Liver (tissue), 9 donors: Measurements from ENCODE around the gene NDOR1. TPM values are rescaled to one million over a fixed set of nuclear protein-coding genes. Genes with fewer than 3 reads are reported as not detected.

Experiments used
- DNase-seq: peaks from one replicate; pipeline ENCODE4 v3.0.0-alpha.2; 2017; ENCODE audit warnings: low spot score
- H3K27ac ChIP-seq, 2 donors: one replicate each; pipeline ENCODE4 v1.7.0; 2013; ENCODE audit warnings: inconsistent platforms in 2 of 2, low read length in 2 of 2, control low read depth in 1 of 2, low read depth in 1 of 2, mild to moderate bottlenecking in 1 of 2
- H3K27me3 ChIP-seq, 4 donors: one replicate each; pipeline versions ENCODE4 v1.6.1 to v1.7.0; 2013; ENCODE audit warnings: low read length in 3 of 4, inconsistent platforms in 1 of 4, mild to moderate bottlenecking in 1 of 4, moderate library complexity in 1 of 4; ENCODE audit not compliant: control insufficient read depth in 4 of 4, insufficient read depth in 4 of 4
- H3K36me3 ChIP-seq, 4 donors: one replicate each; pipeline versions ENCODE4 v1.6.1 to v1.7.0; 2013; ENCODE audit warnings: low read length in 3 of 4, mild to moderate bottlenecking in 3 of 4, low read depth in 1 of 4, moderate library complexity in 1 of 4; ENCODE audit not compliant: control insufficient read depth in 4 of 4, insufficient read depth in 3 of 4
- H3K4me1 ChIP-seq, 4 donors: one replicate each; pipeline versions ENCODE4 v1.6.1 to v1.7.0; 2013; ENCODE audit warnings: low read length in 3 of 4, mild to moderate bottlenecking in 3 of 4, moderate library complexity in 1 of 4; ENCODE audit not compliant: control insufficient read depth in 4 of 4, insufficient read depth in 4 of 4
- H3K4me3 ChIP-seq, 3 donors: one replicate each; pipeline versions ENCODE4 v1.6.1 to v1.7.0; 2013; ENCODE audit warnings: low read length in 3 of 3, control low read depth in 1 of 3, low read depth in 1 of 3, mild to moderate bottlenecking in 1 of 3
- H3K9ac ChIP-seq, 2 donors: one replicate each; pipeline ENCODE4 v1.7.0; 2013; ENCODE audit warnings: low read length in 2 of 2, mild to moderate bottlenecking in 2 of 2, moderate library complexity in 2 of 2, control low read depth in 1 of 2, low read depth in 1 of 2
- H3K9me3 ChIP-seq, 4 donors: one replicate each; pipeline versions ENCODE4 v1.6.1 to v1.7.0; 2013; ENCODE audit warnings: low read length in 3 of 4; ENCODE audit not compliant: control insufficient read depth in 4 of 4
- EGR1 ChIP-seq, 2 donors: IDR thresholded peaks; 2 replicates each; pipeline ENCODE4 v1.6.1; 2016 to 2018; ENCODE audit warnings: antibody characterized with exemption in 2 of 2, low read depth in 2 of 2
- FOXA1 ChIP-seq: IDR thresholded peaks from 2 replicates; pipeline ENCODE4 v1.6.1; 2016; ENCODE audit warnings: antibody characterized with exemption
- FOXA2 ChIP-seq: IDR thresholded peaks from 2 replicates; pipeline ENCODE4 v1.6.1; 2016; ENCODE audit warnings: antibody characterized with exemption
- GABPA ChIP-seq, 2 donors: IDR thresholded peaks in 1 of 2; conservative IDR thresholded peaks in 1 of 2; 2 replicates each; pipeline ENCODE4 v1.6.1; 2016; ENCODE audit warnings: antibody characterized with exemption in 2 of 2, mild to moderate bottlenecking in 1 of 2, moderate library complexity in 1 of 2
- HNF4A ChIP-seq, 2 donors: conservative IDR thresholded peaks; 2 replicates each; pipeline ENCODE4 v1.6.1; 2016; ENCODE audit warnings: antibody characterized with exemption in 2 of 2, mild to moderate bottlenecking in 2 of 2
- JUND ChIP-seq, 2 donors: IDR thresholded peaks; 2 replicates each; pipeline ENCODE4 v1.6.1; 2016; ENCODE audit warnings: antibody characterized with exemption in 2 of 2
- NR2F2 ChIP-seq: IDR thresholded peaks from 2 replicates; pipeline ENCODE4 v1.6.1; 2016; ENCODE audit warnings: antibody characterized with exemption
- RAD21 ChIP-seq, 2 donors: IDR thresholded peaks; 2 replicates each; pipeline ENCODE4 v1.6.1; 2016; ENCODE audit warnings: antibody characterized with exemption in 2 of 2, mild to moderate bottlenecking in 2 of 2
- RXRA ChIP-seq, 2 donors: IDR thresholded peaks; 2 replicates each; pipeline ENCODE4 v1.6.1; 2017 to 2018; ENCODE audit warnings: antibody characterized with exemption in 2 of 2, mild to moderate bottlenecking in 1 of 2
- SP1 ChIP-seq: IDR thresholded peaks from 2 replicates; pipeline ENCODE4 v1.6.1; 2018; ENCODE audit warnings: antibody characterized with exemption, mild to moderate bottlenecking
- TAF1 ChIP-seq: conservative IDR thresholded peaks from 2 replicates; pipeline ENCODE4 v1.6.1; 2016; ENCODE audit warnings: antibody characterized with exemption, mild to moderate bottlenecking
- WGBS: extraction: QIAGEN DNeasy Blood & Tissue Kit; methylation state at CpG from one replicate; pipeline ENCODE4 v1.1.7; 2013; 5-methylcytosine and 5-hydroxymethylcytosine counted together
- polyA plus RNA-seq, 2 donors: library from polyadenylated mRNA; stranded (reverse) in 1 of 2; unstranded in 1 of 2; fragments of 200-250 nt in 1 of 2; fragments of >200 nt in 1 of 2; fragmentation: Nextera tagmentation in 1 of 2; extraction: Ambion mirVana in 1 of 2; gene quantifications; one replicate each; pipeline versions ENCODE4 v1.2.1 to v1.2.3, GENCODE V29; 2013 to 2015
- total RNA-seq, 2 donors: library from RNA; depleted of rRNA; stranded (reverse); fragments of >200 nt; gene quantifications; one replicate each; pipeline ENCODE4 v1.2.3, GENCODE V29; 2014
- TF ChIP-seq, protein P1 (sequence below): IDR thresholded peaks from 2 replicates; pipeline ENCODE4 v1.6.1; 2016; ENCODE audit warnings: antibody characterized with exemption
- TF ChIP-seq, protein P2 (sequence below): fragments of 150-350 bp; IDR thresholded peaks from 2 replicates; pipeline ENCODE4 v1.5.1; 2017; ENCODE audit warnings: improper control_type of control experiment, low read depth, low read length; ENCODE audit not compliant: missing input control
- TF ChIP-seq, protein P3 (sequence below): IDR thresholded peaks from 2 replicates; pipeline ENCODE4 v1.6.1; 2016; ENCODE audit warnings: antibody characterized with exemption
- TF ChIP-seq, protein P4 (sequence below): IDR thresholded peaks from 2 replicates; pipeline ENCODE4 v1.6.1; 2016; ENCODE audit warnings: antibody characterized with exemption, mild to moderate bottlenecking
- donor health status: healthy.
- donor health status: healthy.
- donor health status: healthy.
- donor health status: healthy.
- donor health status: healthy.

NDOR1 gene
- total and polyA plus RNA-seq, 4 donors: 2.5 to 4.7 (median 3.2) TPM

DNA sequence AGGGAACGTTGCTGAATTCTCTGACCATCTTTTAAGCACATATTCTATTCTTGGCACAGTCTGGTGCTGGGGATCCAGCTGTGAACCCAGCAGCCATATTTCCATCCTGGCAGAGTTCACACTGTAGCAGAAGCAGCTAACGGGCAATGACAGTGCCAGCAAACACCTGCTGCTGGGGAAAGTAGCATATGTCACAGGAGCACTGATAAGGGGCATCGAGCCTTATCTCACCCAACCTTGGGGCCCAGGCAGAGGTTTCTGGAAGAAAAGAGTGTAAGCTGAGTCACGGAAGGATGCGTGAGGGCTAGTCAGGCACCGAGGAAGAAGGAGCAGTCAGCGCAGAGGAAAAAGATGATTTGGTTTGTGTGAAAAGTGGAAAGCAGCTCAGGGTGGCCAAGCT lies 1.1 kb downstream of the NDOR1 start:
- Histone ChIP-seq H3K27ac (no peak overlapping the region), H3K27me3 (no peaks in the 10 kb centered on the region), H3K9me3 (no peaks in the 10 kb centered on the region), H3K9ac (no peak overlapping the region), H3K4me3 (peak overlapping the region in 1 of 3 donors; percentile 96), H3K36me3 (peaks cover 0 to 5% (median 0%) of the 10 kb centered on the region in 4 donors), H3K4me1 (peaks cover 20 to 53% (median 48%) of the 10 kb centered on the region in 4 donors)
- WGBS: 79% methylated on average over 7 of the region's 7 CpGs
- TF ChIP-seq FOXA1: no peak
- TF ChIP-seq RXRA (IDR thresholded peaks at IDR 0.05): no peak
- TF ChIP-seq, protein P1, sequence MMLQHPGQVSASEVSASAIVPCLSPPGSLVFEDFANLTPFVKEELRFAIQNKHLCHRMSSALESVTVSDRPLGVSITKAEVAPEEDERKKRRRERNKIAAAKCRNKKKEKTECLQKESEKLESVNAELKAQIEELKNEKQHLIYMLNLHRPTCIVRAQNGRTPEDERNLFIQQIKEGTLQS: no peak
- no peak for TF ChIP-seq JUND (IDR thresholded peaks at IDR 0.05)
- TF ChIP-seq NR2F2: no peak
- no peak for TF ChIP-seq RAD21 (IDR thresholded peaks at IDR 0.05)
- TF ChIP-seq, protein P2, sequence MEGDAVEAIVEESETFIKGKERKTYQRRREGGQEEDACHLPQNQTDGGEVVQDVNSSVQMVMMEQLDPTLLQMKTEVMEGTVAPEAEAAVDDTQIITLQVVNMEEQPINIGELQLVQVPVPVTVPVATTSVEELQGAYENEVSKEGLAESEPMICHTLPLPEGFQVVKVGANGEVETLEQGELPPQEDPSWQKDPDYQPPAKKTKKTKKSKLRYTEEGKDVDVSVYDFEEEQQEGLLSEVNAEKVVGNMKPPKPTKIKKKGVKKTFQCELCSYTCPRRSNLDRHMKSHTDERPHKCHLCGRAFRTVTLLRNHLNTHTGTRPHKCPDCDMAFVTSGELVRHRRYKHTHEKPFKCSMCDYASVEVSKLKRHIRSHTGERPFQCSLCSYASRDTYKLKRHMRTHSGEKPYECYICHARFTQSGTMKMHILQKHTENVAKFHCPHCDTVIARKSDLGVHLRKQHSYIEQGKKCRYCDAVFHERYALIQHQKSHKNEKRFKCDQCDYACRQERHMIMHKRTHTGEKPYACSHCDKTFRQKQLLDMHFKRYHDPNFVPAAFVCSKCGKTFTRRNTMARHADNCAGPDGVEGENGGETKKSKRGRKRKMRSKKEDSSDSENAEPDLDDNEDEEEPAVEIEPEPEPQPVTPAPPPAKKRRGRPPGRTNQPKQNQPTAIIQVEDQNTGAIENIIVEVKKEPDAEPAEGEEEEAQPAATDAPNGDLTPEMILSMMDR: no peak
- TF ChIP-seq, protein P3, sequence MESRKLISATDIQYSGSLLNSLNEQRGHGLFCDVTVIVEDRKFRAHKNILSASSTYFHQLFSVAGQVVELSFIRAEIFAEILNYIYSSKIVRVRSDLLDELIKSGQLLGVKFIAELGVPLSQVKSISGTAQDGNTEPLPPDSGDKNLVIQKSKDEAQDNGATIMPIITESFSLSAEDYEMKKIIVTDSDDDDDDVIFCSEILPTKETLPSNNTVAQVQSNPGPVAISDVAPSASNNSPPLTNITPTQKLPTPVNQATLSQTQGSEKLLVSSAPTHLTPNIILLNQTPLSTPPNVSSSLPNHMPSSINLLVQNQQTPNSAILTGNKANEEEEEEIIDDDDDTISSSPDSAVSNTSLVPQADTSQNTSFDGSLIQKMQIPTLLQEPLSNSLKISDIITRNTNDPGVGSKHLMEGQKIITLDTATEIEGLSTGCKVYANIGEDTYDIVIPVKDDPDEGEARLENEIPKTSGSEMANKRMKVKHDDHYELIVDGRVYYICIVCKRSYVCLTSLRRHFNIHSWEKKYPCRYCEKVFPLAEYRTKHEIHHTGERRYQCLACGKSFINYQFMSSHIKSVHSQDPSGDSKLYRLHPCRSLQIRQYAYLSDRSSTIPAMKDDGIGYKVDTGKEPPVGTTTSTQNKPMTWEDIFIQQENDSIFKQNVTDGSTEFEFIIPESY: no peak
- TF ChIP-seq, protein P4, sequence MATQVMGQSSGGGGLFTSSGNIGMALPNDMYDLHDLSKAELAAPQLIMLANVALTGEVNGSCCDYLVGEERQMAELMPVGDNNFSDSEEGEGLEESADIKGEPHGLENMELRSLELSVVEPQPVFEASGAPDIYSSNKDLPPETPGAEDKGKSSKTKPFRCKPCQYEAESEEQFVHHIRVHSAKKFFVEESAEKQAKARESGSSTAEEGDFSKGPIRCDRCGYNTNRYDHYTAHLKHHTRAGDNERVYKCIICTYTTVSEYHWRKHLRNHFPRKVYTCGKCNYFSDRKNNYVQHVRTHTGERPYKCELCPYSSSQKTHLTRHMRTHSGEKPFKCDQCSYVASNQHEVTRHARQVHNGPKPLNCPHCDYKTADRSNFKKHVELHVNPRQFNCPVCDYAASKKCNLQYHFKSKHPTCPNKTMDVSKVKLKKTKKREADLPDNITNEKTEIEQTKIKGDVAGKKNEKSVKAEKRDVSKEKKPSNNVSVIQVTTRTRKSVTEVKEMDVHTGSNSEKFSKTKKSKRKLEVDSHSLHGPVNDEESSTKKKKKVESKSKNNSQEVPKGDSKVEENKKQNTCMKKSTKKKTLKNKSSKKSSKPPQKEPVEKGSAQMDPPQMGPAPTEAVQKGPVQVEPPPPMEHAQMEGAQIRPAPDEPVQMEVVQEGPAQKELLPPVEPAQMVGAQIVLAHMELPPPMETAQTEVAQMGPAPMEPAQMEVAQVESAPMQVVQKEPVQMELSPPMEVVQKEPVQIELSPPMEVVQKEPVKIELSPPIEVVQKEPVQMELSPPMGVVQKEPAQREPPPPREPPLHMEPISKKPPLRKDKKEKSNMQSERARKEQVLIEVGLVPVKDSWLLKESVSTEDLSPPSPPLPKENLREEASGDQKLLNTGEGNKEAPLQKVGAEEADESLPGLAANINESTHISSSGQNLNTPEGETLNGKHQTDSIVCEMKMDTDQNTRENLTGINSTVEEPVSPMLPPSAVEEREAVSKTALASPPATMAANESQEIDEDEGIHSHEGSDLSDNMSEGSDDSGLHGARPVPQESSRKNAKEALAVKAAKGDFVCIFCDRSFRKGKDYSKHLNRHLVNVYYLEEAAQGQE: no peak
- TF ChIP-seq EGR1 (IDR thresholded peaks at IDR 0.05; ENCODE audit: low read depth in 2 of 2): no peak
- TF ChIP-seq FOXA2: no peak
- DNase-seq: no peak

DNA sequence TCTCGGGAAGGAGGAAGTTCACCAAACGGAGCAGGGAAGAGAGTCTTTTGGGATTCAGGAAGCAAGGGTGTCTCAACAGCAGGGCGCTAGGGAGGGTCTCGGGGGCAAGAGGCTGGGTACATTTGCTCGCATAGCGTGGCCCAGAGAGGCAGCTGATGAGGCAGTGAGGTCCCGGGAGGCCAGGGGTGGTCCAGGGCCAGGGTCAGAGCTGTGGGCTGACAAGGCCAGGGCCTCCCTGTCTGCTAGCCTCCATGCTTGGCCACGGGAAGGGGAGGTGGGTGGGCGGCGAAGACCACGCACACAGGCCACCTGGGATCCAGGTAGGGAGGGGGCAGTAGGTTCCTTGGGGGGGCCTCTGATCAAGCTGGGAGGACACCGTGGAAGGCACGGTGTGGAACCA lies 6.0 kb downstream of the NDOR1 start:
- WGBS: 88% methylated on average over 13 of the region's 13 CpGs
- Histone ChIP-seq H3K36me3 (peaks cover 0 to 11% (median under 1%) of the 10 kb centered on the region in 4 donors), H3K27me3 (no peaks in the 10 kb centered on the region), H3K9ac (no peak overlapping the region), H3K9me3 (no peaks in the 10 kb centered on the region), H3K27ac (no peak overlapping the region), H3K4me3 (no peak overlapping the region), H3K4me1 (peaks cover 0 to 9% (median 6%) of the 10 kb centered on the region in 4 donors)
- TF ChIP-seq, protein P4: no peak
- TF ChIP-seq, protein P3: no peak
- no peak for TF ChIP-seq RAD21 (IDR thresholded peaks at IDR 0.05)
- TF ChIP-seq SP1: no peak
- TF ChIP-seq FOXA2: no peak
- no peak for TF ChIP-seq TAF1
- no peak for TF ChIP-seq JUND (IDR thresholded peaks at IDR 0.05)
- TF ChIP-seq HNF4A (conservative IDR thresholded peaks at IDR 0.05): no peak
- no peak for TF ChIP-seq GABPA (IDR thresholded peaks at IDR 0.05 in 1 of 2, conservative IDR thresholded peaks at IDR 0.05 in 1 of 2)
- no peak for DNase-seq
